Cardiac fibroblast (primary cell): Measurements from ENCODE around the gene MSH3.
"Not testable (repeated sequence)": the region's sequence is repeated elsewhere in the genome, so short reads cannot be mapped to it uniquely, and the experiment has no call there.

ENCODE experiments used
- DNase-seq, 2 donors: peaks; one replicate each; pipeline versions ENCODE4 v3.0.0 to v3.0.0-alpha.2; 2010; ENCODE audit warnings: low read depth in 2 of 2
- H3K4me3 ChIP-seq, 2 donors: replicated peaks in 1 of 2; 1 replicate in 1 of 2; 2 replicates in 1 of 2; pipeline ENCODE4 v1.5.1; 2011; ENCODE audit warnings: low read depth in 2 of 2, low read length in 2 of 2, mild to moderate bottlenecking in 2 of 2, moderate library complexity in 1 of 2
- CTCF ChIP-seq: IDR thresholded peaks from one replicate; pipeline ENCODE4 v1.5.1; 2011; ENCODE audit warnings: low read depth, mild to moderate bottlenecking, low read length, inconsistent platforms

Gene MSH3

DNA sequence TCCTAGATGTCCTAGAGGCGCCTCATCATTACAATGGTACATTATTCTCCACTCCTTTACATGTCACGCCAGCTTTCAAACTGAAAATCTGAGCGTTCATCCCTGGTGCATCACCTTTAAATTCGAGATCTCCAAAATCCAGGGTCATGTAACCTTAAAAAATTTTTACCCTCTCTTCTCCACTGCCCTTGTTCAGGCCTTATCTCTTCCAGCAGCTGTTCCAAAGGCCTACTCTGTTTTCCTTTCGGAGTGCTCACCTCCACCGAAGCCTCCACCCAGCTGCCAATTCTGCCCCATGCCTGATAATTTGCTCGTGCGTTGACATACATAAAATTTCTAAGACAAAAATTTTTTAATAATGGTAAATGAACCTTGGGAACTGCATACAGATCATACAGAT, 950 bp upstream of the MSH3 start:
- TF ChIP-seq CTCF: no peak
- peak overlapping the region in 1 of 2 donors; percentile 97 for H3K4me3 ChIP-seq
- no peak for DNase-seq

GRCh38 chr5:80654054-80654390, 430 bp upstream of the MSH3 start:
- peak in 1 of 2 donors; percentile 15 for DNase-seq
- peak overlapping the region; percentile 88 to 97 for H3K4me3 ChIP-seq
- no peak for TF ChIP-seq CTCF

DNA sequence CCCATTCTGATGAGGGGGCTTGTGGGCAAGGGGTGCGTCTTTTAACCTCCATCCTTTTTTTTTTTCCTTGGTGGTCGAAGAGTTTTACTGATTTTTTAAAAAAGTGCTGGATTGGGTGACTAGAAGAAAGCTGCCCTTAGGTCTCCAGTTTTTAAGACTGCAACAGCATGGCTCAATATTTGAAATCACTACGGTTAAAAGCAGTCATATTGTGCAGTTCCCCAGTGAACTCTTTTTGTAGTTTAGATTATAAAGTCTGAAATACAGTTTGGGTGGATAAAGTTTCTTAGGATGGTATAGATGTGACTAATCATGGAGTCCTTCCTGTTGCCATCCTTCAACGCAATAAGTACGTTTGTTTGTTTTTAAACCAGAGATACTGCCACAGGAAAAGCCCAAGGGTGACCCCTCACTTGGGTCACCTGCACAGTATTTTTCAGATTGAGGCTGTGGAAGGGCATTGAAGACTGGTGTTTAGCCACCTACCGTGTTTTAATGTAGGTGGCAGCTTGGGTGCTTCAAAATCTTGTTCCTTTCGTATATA, 851 bp downstream of the MSH3 start:
- TF ChIP-seq CTCF: no peak
- DNase-seq: peak in 1 of 2 donors; percentile 41

GRCh38 chr5:80656425-80656824, 2.0 kb downstream of the MSH3 start:
- DNase-seq: peak in 1 of 2 donors; percentile 15
- TF ChIP-seq CTCF: no peak
- H3K4me3 ChIP-seq: no peak overlapping the region

More for the DNA sequence above, 851 bp downstream of the MSH3 start:
- H3K4me3 ChIP-seq: peak overlapping the region; percentile 76 to 97

- no peak for TF ChIP-seq CTCF
- peak; percentile 38 to 79 for DNase-seq
- H3K4me3 ChIP-seq: no peak overlapping the region
Measured at GRCh38 chr5:80659106-80659505, 4.7 kb downstream of the MSH3 start.

DNA sequence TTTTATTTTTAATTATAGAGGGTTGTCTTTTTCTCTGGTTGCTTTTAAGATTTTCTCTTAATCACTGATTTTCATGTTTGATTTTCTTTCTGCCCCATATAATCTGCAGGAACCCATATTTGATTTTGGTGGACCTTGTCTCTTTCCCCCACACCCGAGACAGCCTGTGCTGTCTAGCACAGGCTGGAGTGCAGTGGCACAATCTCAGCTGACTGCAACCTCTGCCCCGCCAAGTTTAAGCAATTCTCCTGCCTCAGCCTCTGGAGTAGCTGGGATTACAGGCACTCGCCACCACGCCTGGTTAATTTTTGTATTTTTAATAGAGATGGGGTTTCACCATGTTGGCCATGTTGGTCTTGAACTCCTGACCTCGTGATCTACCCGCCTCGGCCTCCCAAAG, 6.2 kb downstream of the MSH3 start:
- not testable (repeated sequence) for H3K4me3 ChIP-seq, DNase-seq

DNA sequence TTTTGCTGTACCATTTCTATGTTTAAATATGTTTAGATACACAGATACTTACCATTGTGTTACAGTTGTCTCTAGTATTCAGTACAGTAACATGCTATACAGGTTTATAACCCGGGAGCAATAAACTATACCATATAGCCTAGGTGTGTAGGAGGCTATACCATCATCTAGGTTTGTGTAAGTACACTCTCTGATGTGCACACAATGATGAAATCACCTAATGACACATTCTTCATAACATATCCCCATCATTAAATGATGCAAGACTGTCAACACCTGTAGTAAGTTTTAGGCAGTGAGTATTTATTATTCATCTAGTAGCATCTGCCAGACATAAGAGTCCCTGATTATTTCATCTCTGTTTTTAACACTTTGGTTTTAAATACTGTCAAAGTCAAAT, 7.7 kb downstream of the MSH3 start:
- no peak overlapping the region for H3K4me3 ChIP-seq
- no peak for TF ChIP-seq CTCF
- DNase-seq: peak in 1 of 2 donors; percentile 21
